Hematopoietic multipotent progenitor cell treated with erythropoietin and hydrocortisone succinate and interleukin-3 and kit ligand, for 4 days (in vitro differentiated cells): ENCODE measurements around the gene WDR45B.

Experiments
- DNase-seq: peaks from one replicate; pipeline ENCODE4 v3.0.0-alpha.2; 2015

WDR45B gene

DNA sequence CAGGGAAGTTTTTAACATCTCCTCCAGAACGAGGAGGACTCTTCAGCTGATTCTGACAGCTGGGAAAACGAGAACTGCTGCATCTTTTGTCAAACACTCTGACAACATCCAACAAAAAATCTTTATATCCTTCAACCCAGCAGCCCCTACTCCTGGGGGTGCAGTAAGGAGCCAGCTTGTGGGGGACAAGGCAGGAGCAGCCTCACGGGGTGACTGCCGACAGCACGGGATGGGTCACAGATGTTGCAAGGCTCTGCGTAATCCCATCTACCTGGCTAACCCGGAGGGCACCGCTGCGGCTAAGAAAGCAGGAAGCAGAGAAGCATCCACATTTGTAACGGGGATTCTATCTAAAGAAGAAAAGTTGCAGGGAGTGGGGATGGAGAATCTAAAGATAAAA lies 28.6 kb downstream of the WDR45B start:
- DNase-seq: no peak

- no peak for DNase-seq
These were observed 29.0 kb downstream of the WDR45B start for GRCh38 chr17:82619211-82619610.

- no peak for DNase-seq
These were observed 32.1 kb downstream of the WDR45B start for GRCh38 chr17:82616021-82616711.

DNA sequence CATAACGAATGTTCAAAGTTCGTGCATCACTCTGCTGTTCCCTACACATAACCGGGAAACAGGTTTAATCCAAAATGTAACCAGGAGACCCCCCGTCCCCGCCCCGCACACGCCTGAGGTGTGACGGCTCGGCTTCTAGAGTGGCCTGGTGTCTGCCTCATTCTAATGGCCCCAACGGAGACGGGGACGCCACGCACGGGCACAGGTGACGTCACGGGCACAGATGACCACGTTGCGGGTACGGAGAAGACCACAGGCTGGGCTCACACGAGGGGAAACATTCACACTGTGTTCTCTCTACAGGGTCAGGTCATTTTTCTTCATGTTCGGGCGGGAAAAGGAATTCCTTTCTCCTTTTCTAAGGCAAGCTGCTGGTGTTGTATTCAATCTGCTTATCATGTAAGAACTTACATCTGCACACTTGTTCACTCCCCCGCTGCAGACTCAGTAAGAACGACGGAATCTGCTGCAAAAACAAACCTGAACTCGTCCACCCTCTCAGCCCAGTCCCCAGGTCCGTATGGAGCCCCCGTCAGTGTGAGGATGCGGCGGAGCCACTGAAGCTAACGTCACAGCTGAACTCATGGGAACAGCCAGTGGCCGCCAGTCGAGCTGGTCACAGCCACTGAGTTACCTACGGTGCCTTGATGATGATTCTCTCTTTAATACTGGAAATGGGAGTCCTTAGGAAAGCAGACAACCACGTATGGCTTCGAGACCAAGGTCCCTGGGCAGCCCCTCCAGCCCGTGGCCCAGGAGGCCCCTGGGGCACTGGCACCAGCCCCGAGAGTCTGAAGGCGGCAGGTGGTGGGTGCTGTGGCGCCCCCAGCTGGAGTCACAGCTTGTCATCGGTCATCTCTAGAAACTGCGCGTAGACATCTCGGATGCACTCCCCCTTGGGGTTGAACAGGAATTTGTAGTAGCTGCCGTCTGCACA lies 32.9 kb downstream of the WDR45B start:
- DNase-seq: no peak

- DNase-seq: no peak
These were observed 34.1 kb downstream of the WDR45B start for GRCh38 chr17:82614095-82614631.

DNA sequence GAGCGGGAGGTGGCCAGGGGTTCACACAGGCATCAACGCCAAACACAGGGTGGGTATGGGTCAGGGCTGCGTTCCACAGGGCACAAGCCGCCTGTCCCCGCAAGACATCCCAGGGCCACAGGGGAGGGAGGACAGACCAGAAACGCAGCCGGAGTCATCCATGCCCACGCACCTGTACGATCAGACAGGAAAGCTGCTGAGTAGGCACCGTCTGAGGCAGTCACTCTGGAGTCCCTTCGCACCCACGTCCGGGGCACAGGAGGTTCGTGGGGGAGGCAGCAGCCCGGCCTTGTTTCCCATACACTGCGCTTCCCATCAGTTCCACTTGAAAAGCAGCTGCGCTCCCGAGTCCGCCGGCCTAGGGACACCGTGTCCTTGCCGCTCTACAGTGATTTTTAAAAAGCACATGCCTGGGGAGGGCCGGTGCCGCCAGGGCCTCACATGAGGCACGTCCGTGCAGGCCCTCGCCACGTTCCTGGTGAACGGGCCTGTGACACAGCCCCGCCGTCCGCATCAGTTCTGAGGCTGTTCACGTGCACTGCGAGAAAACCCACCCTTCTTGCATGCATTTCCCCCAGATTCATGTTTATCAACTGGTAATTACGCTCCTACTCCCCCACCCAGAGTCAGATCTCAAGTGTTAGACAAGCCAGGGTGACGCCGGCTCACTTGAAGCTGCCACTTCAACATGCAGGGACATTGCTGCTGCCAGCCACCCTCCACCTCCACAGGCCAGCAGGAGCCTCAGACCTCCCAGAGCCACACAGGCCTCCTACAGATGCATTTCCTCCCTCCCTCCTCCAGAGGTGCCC lies 34.8 kb downstream of the WDR45B start:
- DNase-seq: no peak

DNA sequence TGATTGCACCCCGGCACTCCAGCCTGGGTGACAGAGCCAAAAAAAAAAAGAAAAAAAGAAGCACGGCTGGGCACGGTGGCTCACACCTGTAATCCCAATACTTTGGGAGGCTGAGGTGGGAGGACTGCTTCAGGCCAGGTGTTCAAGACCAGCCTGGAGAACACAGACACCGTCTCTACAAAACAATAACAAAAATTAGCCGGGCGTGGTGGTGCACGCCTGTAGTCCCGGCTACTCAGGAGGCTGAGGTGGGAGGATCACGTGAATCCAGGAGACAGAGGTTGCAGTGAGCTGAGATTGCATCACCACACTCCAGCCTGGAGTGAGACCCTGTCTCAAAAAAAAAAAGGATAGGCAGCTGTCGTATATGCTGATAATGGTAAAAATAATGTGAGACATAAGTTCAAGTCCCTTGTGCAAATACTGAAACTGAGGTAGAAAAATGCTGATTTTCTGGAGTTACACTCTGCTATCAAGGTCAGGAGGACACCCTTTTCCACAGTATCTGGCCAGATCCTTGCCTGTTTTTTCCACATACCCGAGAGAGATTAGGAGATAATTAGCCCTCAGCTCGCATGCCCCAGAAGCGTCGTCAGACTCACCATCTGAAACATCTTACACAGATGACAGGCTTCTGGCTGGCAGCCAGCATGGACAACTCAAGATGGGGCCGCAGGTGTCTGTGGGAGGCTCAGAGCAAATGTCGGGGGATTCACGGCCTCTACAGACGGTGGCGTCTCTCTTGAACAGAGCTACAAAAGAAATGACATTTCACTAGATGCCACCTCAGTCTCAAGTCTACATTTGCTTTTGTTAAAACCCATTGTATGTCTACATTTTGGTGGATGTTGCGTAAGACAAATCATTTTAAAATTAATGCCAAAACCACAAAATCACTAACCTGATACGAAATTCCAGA lies 36.8 kb downstream of the WDR45B start:
- peak; percentile 31 for DNase-seq

GRCh38 chr17:82609655-82610054 lies 38.6 kb downstream of the WDR45B start:
- DNase-seq: no peak

DNA sequence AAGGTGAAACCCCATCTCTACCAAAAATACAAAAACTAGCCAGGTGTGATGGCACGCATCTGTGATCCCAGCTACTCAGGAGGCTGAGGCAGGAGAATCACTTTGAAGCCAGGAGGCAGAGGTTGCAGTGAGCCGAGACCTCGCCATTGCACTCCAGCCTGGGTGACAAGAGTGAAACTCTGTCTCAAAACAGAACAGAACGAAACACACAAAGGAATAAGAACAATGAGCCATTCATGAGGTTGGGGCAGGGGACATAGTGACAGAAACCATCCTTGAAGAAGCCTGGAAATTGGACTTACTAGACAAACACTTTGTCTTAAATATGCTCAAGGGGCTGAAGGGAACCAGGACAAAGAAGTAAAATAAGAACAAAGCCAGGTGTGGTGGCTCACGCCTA lies 39.4 kb downstream of the WDR45B start:
- DNase-seq: no peak

GRCh38 chr17:82605939-82606600 lies 42.2 kb downstream of the WDR45B start:
- DNase-seq: no peak

- no peak for DNase-seq
These were observed 43.7 kb downstream of the WDR45B start for GRCh38 chr17:82604532-82604931.

DNA sequence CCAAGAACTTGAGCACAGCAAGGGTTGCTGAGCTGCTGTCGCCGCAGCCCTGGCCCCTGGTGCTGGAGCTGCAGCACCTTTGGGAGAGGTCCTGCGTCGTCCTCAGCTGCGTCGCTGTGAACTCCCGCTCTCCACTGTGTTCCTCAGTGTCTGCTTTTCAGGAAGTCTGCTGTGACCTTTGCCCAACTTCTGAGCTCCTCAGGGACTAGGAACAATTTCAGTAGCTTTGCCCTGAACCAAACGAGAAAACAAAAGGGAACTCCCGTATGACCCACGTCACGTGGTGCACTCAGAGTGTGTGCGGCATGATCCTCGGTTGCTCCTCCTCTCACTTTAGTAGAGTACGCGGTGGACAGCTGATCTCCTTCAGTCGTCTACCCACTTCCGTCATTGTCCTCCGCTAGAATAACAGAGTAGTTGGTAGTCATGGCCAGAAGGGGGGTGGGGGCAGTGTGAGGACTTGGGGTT lies 44.2 kb downstream of the WDR45B start:
- peak; percentile 98 for DNase-seq

- no peak for DNase-seq
These were observed 45.1 kb downstream of the WDR45B start for GRCh38 chr17:82602986-82603710.

GRCh38 chr17:82602487-82602886 lies 45.8 kb downstream of the WDR45B start:
- DNase-seq: no peak

DNA sequence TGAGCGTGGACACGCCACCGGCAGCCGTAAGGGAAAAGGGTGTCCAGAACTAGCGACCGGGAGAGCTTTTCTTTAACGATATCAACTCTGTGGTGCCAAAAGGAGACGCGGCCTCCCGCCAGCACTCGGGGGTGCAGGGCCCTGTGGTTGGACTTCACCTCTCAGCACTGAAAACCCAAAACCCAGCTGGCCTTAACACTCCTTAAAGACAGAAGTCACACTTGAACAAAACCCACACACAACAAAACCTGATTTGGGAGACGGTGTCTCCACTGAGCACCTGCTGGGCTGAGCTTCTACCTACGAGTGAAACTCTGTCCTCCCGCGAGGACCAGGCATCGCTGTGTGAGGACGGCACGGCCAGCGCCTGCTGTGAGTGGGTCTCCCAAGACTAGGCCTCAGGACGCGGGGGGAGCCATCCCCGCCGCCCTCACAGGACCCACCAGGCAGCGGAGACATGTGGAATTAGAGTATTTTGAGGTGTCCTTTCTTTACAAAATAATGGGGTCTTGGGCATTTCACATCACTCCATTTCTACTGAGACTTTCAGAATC lies 46.7 kb downstream of the WDR45B start:
- no peak for DNase-seq

GRCh38 chr17:82600731-82601446 lies 47.4 kb downstream of the WDR45B start:
- no peak for DNase-seq

GRCh38 chr17:82599674-82600661 lies 48.3 kb downstream of the WDR45B start:
- DNase-seq: no peak
